Measurements from ENCODE around the gene TTC16.

Gene TTC16

GRCh38 chr9:127756233-127756632, 40.4 kb downstream of the TTC16 start:
- no peak for TF ChIP-seq CTCF (IDR thresholded peaks at IDR 0.05)

GRCh38 chr9:127758843-127759242, 43.0 kb downstream of the TTC16 start:
- no peak for TF ChIP-seq CTCF (IDR thresholded peaks at IDR 0.05)

GRCh38 chr9:127761061-127761460, 45.2 kb downstream of the TTC16 start:
- TF ChIP-seq CTCF (IDR thresholded peaks at IDR 0.05): no peak

GRCh38 chr9:127761491-127761956, 45.6 kb downstream of the TTC16 start:
- no peak for TF ChIP-seq CTCF (IDR thresholded peaks at IDR 0.05)

GRCh38 chr9:127762111-127762676, 46.3 kb downstream of the TTC16 start:
- TF ChIP-seq CTCF (IDR thresholded peaks at IDR 0.05): no peak

- peak; percentile 8; the same call in 1 of the 2 replicates for TF ChIP-seq CTCF (IDR thresholded peaks at IDR 0.05)
Measured at GRCh38 chr9:127763918-127764384, 48.1 kb downstream of the TTC16 start.

GRCh38 chr9:127765418-127765817, 49.5 kb downstream of the TTC16 start:
- no peak for TF ChIP-seq CTCF (IDR thresholded peaks at IDR 0.05)

GRCh38 chr9:127767410-127767809, 51.5 kb downstream of the TTC16 start:
- TF ChIP-seq CTCF (IDR thresholded peaks at IDR 0.05): no peak
